T47D (cell line): ENCODE data around the gene NHERF2.

Experiments used
- DNase-seq, 2 experiments: peaks; one replicate each; pipeline versions ENCODE4 v3.0.0 to v3.0.0-alpha.2; 2011 to 2012; ENCODE audit warnings: low read depth in 1 of 2, low spot score in 1 of 2
- JUND ChIP-seq: IDR thresholded peaks from 2 replicates; pipeline ENCODE4 v1.6.1; 2012; ENCODE audit warnings: low read depth
- in situ Hi-C: cut with HindIII; loops from 2 replicates; pipeline ENCODE4 v1.10.0; 2016; ENCODE audit warnings: low sequenced_read_pairs, low pct_unique_long_range_greater_than_20kb

Gene NHERF2

DNA sequence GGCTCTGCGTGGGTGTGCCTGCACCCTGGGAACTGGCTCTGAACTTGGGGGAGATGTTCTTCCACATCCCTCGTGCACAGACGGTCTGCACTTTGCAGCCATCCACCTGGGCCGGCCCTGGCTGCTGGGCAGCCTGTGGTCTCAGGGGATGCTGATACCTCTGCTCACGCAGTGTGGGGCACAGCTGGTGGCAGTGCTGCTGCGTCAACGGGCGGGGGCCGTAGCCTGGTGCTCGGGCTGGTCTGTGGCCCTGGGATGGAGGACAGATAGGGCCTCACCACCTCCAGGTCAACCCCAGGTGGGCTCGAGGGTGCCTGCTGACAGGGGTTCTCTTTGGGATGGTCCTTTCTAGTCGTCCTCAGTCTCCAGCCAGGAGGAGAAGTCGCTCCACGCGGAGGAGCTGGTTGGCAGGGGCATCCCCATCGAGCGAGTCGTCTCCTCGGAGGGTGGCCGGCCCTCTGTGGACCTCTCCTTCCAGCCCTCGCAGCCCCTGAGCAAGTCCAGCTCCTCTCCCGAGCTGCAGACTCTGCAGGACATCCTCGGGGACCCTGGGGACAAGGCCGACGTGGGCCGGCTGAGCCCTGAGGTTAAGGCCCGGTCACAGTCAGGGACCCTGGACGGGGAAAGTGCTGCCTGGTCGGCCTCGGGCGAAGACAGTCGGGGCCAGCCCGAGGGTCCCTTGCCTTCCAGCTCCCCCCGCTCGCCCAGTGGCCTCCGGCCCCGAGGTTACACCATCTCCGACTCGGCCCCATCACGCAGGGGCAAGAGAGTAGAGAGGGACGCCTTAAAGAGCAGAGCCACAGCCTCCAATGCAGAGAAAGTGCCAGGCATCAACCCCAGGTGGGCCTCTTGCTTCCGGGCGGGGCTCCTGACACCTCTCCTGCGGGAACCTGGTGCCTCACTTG is 57.4 kb downstream of the NHERF2 start:
- in situ Hi-C loops = no loop called here
- DNase-seq = no peak
- TF ChIP-seq JUND = no peak

DNA sequence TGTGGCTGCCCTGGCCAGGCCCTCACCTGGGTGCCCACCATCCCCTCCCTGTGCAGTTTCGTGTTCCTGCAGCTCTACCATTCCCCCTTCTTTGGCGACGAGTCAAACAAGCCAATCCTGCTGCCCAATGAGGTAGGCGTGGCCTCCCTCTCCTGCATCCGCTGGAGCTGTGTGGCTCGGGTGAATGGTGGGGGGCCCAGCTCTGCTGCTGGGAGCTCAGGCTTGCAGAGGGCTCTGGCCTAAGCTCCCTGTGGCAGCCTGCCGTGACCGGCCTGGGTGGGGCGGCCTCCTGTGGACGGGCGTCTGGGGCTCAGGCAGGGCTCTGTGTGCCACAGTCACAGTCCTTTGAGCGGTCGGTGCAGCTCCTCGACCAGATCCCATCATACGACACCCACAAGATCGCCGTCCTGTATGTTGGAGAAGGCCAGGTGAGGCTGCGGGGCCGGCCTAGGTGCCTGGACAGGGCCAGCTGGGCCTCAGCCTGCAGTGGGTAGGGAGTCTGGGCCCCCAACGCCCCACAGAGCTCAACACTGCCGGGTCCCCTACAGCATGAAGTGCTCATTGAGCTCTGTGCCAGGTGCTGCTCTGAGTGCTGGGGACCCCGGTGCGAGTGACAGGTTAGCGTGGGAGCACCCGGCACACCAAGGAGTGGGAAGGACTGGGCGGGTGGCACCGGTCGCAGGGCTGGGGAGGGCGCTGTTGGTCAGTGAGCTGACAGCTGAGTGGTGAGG is 58.4 kb downstream of the NHERF2 start:
- in situ Hi-C loops = no loop called here
- no peak for TF ChIP-seq JUND
- DNase-seq = no peak

DNA sequence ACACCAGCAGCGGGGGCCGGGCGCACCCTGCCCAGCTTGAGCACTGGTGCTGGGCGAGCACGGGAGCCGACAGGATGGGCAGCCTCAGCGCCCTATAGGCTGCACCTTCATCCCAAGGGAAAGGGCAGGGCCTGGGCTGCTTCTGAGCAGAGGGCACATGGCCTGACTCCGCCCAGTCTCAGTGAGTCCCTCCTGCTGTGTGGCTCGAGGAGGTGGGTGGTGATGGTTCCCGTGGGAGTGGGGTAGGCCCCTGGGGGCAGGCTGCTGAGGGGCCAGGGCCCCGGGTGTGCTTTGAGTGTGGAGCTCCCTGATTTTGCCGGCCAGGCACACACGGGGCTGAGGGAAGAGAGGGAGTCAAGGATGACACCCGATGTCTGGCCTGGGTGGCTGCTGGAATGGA is 59.0 kb downstream of the NHERF2 start:
- in situ Hi-C loops = no loop called here
- DNase-seq = no peak
- no peak for TF ChIP-seq JUND

DNA sequence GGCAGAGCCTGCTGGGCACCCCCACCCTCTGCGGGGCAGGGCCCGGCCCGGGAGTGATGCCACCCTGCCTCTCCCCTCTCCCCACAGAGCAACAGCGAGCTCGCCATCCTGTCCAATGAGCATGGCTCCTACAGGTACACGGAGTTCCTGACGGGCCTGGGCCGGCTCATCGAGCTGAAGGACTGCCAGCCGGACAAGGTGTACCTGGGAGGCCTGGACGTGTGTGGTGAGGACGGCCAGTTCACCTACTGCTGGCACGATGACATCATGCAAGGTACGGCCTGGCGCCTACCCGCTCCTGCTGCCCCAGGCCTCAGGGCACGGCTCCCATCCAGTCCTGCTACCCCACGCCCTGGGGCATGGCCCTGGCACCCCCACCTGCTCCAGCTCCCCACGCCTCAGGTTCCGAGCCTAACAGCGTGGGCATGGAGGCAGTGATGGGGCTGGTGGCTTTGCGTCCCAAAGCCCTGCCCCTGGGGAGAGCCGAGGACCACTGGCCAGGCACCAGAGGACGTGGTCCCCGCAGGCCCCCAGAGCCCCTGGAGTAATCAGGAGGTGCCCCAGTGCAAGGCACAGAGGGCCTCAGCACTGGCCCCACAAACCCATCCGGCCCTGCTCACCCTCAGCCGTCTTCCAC is 59.5 kb downstream of the NHERF2 start:
- in situ Hi-C loops = no loop called here
- no peak for DNase-seq

DNA sequence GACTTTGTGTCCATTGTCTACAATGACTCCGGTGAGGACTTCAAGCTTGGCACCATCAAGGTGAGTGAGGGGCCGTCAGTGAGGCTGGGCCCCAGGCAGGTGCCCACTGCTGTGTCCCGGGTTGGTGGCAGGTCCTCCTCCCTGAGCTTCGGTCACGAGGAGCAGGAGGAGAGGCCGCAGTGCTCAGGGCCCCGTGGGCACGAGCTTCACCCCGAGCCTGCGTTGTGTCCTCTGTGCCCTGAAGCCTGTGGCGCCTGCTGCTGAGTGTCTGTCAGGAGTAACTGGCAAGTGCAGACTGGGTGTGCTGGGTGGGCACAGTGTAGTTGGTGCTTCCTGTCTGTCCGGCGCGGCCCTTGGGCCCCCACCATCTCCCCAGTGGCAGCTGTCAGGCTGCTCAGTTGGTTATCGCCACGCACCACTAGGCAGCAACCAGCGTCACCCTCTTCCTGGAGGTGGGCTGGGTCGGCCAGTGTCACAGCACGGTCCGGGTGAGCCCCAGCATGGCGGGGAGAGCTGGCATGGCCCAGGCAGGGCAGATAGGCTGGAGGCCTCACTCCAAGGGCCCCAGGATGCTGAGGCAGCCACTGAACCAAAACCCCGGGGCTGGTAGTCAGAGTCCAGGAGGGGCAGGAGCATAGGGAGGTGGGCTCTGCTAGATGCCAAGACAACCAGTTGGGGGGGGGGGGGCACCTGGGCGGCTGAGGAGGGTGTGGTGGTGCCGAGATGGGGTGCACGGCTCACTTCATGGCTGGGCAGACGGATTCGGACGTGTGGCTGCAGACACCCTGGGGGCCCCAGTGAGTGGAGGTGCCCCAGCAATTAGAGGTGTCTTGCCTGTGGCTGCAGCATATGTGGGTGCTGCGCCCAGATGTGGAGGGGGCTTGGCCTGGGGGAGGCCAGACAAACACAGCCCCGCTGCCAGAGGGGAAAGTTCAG is 60.4 kb downstream of the NHERF2 start:
- in situ Hi-C loops = no loop called here

More for the DNA sequence above, 59.5 kb downstream of the NHERF2 start:
- no peak for TF ChIP-seq JUND

DNA sequence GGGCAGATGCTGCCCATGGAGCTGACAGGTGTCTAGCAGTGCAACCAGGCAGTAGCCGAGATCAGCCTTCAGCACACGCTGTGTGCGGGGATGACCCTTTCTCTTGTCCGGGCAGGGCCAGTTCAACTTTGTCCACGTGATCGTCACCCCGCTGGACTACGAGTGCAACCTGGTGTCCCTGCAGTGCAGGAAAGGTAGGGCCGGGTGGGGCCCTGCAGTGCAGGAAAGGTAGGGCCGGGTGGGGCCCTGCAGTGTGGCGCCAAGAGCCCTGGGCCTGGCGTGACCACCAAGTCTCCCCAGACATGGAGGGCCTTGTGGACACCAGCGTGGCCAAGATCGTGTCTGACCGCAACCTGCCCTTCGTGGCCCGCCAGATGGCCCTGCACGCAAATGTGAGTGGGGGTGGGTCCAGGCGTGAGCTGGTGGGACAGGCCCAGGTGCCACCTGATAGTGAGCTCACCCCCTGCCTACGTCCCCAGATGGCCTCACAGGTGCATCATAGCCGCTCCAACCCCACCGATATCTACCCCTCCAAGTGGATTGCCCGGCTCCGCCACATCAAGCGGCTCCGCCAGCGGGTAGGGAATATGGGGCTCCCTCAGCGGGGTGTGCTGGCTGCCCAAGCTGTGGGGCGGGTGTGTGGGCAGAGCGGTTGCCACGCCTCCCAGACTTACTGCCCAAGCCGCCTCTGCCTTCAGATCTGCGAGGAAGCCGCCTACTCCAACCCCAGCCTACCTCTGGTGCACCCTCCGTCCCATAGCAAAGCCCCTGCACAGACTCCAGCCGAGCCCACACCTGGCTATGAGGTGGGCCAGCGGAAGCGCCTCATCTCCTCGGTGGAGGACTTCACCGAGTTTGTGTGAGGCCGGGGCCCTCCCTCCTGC is 61.3 kb downstream of the NHERF2 start:
- DNase-seq = no peak
- TF ChIP-seq JUND = no peak
- in situ Hi-C loops = no loop called here

More for the DNA sequence above, 60.4 kb downstream of the NHERF2 start:
- TF ChIP-seq JUND = no peak
- no peak for DNase-seq
